Measurements from ENCODE around the gene OPCML. TPM values are rescaled to one million over a fixed set of nuclear protein-coding genes. Genes with fewer than 3 reads are reported as not detected.

Gene OPCML
- total RNA-seq, 4 donors from 2014 or later: 0.33 TPM; not detected in 3

DNA sequence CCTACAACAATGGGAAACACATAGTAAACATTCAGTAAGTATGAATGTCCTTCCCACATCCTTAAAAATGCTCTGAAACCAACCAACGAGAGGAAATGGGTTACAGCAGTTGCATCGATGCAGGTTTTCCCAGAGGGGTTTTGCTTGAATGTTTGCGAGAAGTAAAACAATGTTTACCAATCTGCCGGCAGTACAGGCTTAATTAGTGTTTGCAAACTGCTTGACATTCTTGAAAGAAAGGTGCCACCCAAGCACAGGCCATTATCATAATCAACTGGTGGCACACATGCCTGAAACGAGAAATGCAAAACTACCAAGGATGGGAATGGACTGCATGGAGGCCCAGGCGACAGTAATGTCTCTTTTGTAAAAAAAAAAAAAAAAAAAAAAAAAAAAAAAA, 27.1 kb upstream of the OPCML start:
- 54 to 59% methylated on average over 6 of the region's 6 CpGs for WGBS, 2 donors
- Histone ChIP-seq H3K4me1 (no peaks in the 10 kb centered on the region), H3K9me3 (no peaks in the 10 kb centered on the region), H3K27me3 (no peaks in the 10 kb centered on the region), H3K27ac (no peak overlapping the region), H3K4me3 (replicated peaks in 1 of 3) (no peak overlapping the region), H3K36me3 (no peaks in the 10 kb centered on the region)
- TF ChIP-seq, protein P1, sequence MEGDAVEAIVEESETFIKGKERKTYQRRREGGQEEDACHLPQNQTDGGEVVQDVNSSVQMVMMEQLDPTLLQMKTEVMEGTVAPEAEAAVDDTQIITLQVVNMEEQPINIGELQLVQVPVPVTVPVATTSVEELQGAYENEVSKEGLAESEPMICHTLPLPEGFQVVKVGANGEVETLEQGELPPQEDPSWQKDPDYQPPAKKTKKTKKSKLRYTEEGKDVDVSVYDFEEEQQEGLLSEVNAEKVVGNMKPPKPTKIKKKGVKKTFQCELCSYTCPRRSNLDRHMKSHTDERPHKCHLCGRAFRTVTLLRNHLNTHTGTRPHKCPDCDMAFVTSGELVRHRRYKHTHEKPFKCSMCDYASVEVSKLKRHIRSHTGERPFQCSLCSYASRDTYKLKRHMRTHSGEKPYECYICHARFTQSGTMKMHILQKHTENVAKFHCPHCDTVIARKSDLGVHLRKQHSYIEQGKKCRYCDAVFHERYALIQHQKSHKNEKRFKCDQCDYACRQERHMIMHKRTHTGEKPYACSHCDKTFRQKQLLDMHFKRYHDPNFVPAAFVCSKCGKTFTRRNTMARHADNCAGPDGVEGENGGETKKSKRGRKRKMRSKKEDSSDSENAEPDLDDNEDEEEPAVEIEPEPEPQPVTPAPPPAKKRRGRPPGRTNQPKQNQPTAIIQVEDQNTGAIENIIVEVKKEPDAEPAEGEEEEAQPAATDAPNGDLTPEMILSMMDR (IDR thresholded peaks at IDR 0.05): no peak
- no peak for TF ChIP-seq POLR2A (IDR thresholded peaks at IDR 0.05)
- DNase-seq: no peak
- intact Hi-C loops (cut with DNase I): no loop called here

DNA sequence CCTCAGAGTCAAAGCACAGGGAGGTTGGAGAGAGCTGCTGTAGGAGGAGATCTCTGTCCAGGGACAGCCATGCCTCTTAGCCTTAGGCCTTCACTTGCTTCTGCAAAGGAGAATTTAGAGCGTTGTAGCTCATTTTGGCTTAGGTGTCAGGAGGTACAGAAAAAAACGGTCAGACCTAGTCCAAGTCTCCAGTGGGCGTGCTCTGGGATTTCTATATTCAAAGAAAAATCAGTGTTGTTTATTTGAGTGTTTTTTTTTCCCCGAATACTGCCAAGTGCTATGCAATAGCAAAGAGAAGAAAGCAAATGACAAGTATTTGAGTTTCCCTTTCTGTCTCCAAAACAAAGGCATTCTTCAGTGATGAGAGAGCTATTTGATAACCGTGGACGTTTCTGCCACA, 22.7 kb upstream of the OPCML start:
- Histone ChIP-seq H3K27me3 (no peaks in the 10 kb centered on the region), H3K4me1 (no peaks in the 10 kb centered on the region), H3K27ac (no peak overlapping the region), H3K4me3 (replicated peaks in 1 of 3) (no peak overlapping the region), H3K9me3 (no peaks in the 10 kb centered on the region), H3K36me3 (no peaks in the 10 kb centered on the region)
- intact Hi-C loops (cut with DNase I): no loop called here
- TF ChIP-seq, protein P1 (IDR thresholded peaks at IDR 0.05): no peak
- TF ChIP-seq POLR2A (IDR thresholded peaks at IDR 0.05): no peak
- no peak for DNase-seq
- WGBS, 2 donors: 51 to 54% methylated on average over 6 of the region's 6 CpGs

DNA sequence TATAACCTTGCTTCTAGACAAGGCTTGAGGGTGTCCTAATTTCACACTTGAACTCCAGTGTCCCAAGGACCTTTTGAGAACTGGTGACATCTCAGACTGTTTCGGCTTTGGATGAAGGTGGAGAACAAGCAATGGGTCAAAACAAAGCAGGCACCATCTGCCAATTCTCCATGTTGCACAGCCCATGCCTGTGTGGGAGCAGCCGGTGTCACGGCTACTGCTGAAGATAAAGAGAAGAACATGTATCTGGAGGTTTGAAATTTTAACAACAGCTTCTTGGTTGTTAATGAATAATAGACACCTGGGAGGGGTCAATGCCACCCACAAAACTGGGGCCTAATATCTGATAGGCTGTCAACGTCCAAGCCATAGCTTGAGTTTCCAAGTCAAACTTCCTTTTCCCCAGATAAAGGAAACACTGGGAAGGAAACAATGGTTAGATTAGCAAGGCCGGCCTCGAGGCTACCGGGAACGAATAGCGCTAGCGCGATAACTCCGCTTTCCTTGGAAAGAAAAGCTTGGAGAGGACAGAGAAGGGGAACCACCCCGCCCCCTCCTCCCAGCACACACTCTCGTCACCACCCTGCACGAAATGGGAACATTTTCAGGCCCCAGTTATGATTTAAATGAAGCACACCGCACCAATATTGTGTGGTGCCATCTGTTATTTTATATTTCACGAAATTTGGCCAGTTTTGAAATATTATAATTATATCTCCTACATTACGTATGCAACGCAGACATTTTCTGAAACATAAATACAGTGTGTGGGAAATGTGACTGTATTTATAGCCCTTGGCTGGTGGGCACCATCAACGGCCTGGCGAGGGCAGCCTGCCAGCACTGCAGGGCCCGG, 21.8 kb upstream of the OPCML start:
- H3K4me3 ChIP-seq (replicated peaks in 1 of 3): no peak overlapping the region
- no peaks in the 10 kb centered on the region for H3K9me3 ChIP-seq
- intact Hi-C loops (cut with DNase I): no loop called here
- no peak overlapping the region for H3K27ac ChIP-seq
- no peaks in the 10 kb centered on the region for H3K4me1 ChIP-seq
- H3K36me3 ChIP-seq: no peaks in the 10 kb centered on the region
- 78 to 85% methylated on average over 22 of the region's 22 CpGs for WGBS, 2 donors
- TF ChIP-seq, protein P1 (IDR thresholded peaks at IDR 0.05): no peak
- TF ChIP-seq POLR2A (IDR thresholded peaks at IDR 0.05): no peak
- DNase-seq: no peak
- H3K27me3 ChIP-seq: no peaks in the 10 kb centered on the region

DNA sequence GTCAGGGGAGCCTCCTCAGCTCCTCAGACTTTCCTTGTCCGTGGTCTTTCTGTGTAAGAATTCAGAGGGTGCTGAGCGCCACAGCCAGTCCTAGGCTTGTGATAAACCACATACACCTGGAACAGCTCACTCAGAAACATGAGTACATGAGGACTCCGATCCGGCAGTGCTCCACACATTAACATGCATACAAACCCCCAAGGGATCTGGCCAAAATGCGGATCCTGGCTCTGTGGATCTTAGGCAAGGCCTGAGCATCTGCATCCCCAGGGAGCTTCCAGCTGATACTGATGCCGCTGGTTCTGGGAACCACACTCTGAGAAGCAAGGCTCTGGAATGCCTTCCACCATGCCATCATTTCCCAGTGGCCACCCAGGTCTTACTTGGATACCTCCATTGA, 20.6 kb upstream of the OPCML start:
- Histone ChIP-seq H3K4me1 (no peaks in the 10 kb centered on the region), H3K4me3 (replicated peaks in 1 of 3) (no peak overlapping the region), H3K36me3 (no peaks in the 10 kb centered on the region), H3K27me3 (no peaks in the 10 kb centered on the region), H3K9me3 (no peaks in the 10 kb centered on the region), H3K27ac (no peak overlapping the region)
- TF ChIP-seq, protein P1 (IDR thresholded peaks at IDR 0.05): no peak
- no peak for TF ChIP-seq POLR2A (IDR thresholded peaks at IDR 0.05)
- 76 to 87% methylated on average over 3 to 6 of the region's 6 CpGs for WGBS, 2 donors
- no peak for DNase-seq
- intact Hi-C loops (cut with DNase I): no loop called here

DNA sequence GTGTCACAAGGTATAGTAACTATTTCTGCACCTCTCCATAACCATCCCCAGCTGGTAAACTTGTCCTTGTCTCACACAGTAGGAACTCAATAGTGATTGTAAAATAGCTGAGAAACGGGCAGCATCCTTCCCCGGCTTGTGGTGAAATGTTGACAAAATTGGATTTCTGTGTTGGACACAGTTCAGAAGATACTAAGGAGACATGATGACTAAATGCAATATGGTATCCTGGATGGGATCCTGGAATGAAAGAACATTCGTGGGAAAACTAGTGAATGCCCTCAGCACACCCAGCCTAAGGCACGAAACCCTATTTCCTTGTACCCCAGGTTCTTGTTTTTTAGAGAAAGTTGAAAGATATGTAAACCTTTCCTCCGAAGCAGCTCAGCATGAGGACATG, 18.8 kb upstream of the OPCML start:
- Histone ChIP-seq H3K4me1 (no peaks in the 10 kb centered on the region), H3K36me3 (no peaks in the 10 kb centered on the region), H3K9me3 (no peaks in the 10 kb centered on the region), H3K4me3 (replicated peaks in 1 of 3) (no peak overlapping the region), H3K27ac (no peak overlapping the region), H3K27me3 (no peaks in the 10 kb centered on the region)
- intact Hi-C loops (cut with DNase I): no loop called here
- no peak for DNase-seq
- TF ChIP-seq POLR2A (IDR thresholded peaks at IDR 0.05): no peak
- TF ChIP-seq, protein P1 (IDR thresholded peaks at IDR 0.05): no peak
- WGBS, 2 donors: 77 to 83% methylated on average over 5 of the region's 5 CpGs
